HFFc6 (cell line): ENCODE results near the gene DAP. TPM values are rescaled to one million over a fixed set of nuclear protein-coding genes. Genes with fewer than 3 reads are reported as not detected.
A peak's percentile ranks its signal among the peaks of the same experiment; 100 is the strongest.

ENCODE experiments used
- DNase-seq: peaks from one replicate; pipeline ENCODE4 v3.0.0-alpha.2; 2018
- H3K27ac Mint-ChIP-seq: 2 replicates; pipeline ENCODE4 v1.8.0; 2020; ENCODE audit warnings: mild to moderate bottlenecking, mixed read lengths
- H3K27me3 Mint-ChIP-seq: 2 replicates; pipeline ENCODE4 v1.8.0; 2021; ENCODE audit warnings: mild to moderate bottlenecking, moderate library complexity, mixed read lengths; ENCODE audit not compliant: insufficient read depth
- H3K36me3 Mint-ChIP-seq: 2 replicates; pipeline ENCODE4 v1.8.0; 2021; ENCODE audit warnings: low read depth, mixed read lengths
- H3K4me1 Mint-ChIP-seq: 2 replicates; pipeline ENCODE4 v1.8.0; 2020; ENCODE audit warnings: low read depth, mixed read lengths
- H3K4me3 Mint-ChIP-seq: 2 replicates; pipeline ENCODE4 v1.8.0; 2020; ENCODE audit warnings: mild to moderate bottlenecking, moderate library complexity, mixed read lengths
- H3K9me3 Mint-ChIP-seq: 2 replicates; pipeline ENCODE4 v1.8.0; 2020; ENCODE audit warnings: mild to moderate bottlenecking, mixed read lengths
- total RNA-seq, 6 experiments: library from RNA; stranded (reverse); fragmentation: NEBNext Ultra II Directional; extraction: Animal tissue kit (Norgen Biotek cat#: 25700); gene quantifications; 2 replicates in 1 of 6; 3 replicates in 5 of 6; pipeline ENCODE4 v1.2.3, GENCODE V29; 2021
- TF ChIP-seq, protein P1 (sequence below): fragments of 200-600 bp; sonication (generic); IDR thresholded peaks from 2 replicates; pipeline ENCODE4 v1.5.0; 2021; ENCODE audit warnings: antibody characterized with exemption, mild to moderate bottlenecking

DAP gene
- total RNA-seq, 6 experiments from 2014 or later, result 255 to 357 (median 285) TPM

DNA sequence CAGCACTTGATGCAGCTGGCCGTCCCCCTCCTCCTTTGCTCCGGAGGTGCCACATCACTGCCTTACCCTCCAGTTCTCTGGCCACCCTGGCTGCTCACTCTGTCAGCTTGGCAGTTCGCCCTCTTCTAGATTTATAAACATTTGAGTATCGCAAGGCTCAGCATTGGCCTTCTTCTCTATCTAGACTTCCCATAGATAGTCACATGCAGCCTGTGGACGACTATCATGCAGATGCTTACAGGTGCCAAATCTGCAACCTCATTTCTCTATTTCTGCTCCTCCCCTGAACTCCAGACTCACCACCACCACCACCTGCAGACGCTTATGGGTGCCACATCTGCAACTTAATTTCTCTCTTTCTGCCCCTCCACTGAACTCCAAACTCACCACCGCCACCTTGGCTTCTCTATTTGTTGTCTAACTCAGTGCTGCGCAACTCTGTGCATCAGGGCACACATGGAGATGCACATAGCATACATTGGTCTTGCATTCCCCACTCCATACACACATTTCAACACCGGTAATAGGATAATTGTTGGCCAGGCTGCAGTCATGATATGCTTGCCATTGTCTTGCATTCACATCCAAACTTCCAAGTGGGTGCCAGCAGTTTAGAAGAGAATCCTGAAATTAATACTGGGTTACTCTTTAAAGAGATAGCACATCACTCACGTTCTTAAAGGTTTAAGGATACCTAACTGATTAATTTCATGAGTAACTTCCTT, 1.9 kb upstream of the DAP start:
- H3K36me3 Mint-ChIP-seq, result peaks cover 29% of the 10 kb centered on the region
- H3K27ac Mint-ChIP-seq, result peak overlapping the region; percentile 79
- no peak overlapping the region for H3K4me3 Mint-ChIP-seq
- DNase-seq, result no peak
- TF ChIP-seq, protein P1, sequence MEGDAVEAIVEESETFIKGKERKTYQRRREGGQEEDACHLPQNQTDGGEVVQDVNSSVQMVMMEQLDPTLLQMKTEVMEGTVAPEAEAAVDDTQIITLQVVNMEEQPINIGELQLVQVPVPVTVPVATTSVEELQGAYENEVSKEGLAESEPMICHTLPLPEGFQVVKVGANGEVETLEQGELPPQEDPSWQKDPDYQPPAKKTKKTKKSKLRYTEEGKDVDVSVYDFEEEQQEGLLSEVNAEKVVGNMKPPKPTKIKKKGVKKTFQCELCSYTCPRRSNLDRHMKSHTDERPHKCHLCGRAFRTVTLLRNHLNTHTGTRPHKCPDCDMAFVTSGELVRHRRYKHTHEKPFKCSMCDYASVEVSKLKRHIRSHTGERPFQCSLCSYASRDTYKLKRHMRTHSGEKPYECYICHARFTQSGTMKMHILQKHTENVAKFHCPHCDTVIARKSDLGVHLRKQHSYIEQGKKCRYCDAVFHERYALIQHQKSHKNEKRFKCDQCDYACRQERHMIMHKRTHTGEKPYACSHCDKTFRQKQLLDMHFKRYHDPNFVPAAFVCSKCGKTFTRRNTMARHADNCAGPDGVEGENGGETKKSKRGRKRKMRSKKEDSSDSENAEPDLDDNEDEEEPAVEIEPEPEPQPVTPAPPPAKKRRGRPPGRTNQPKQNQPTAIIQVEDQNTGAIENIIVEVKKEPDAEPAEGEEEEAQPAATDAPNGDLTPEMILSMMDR, result no peak
- no peaks in the 10 kb centered on the region for H3K9me3 Mint-ChIP-seq
- H3K27me3 Mint-ChIP-seq, result peaks cover 2% of the 10 kb centered on the region; the same call in 1 of the 2 replicates
- H3K4me1 Mint-ChIP-seq, result peaks cover 35% of the 10 kb centered on the region

DNA sequence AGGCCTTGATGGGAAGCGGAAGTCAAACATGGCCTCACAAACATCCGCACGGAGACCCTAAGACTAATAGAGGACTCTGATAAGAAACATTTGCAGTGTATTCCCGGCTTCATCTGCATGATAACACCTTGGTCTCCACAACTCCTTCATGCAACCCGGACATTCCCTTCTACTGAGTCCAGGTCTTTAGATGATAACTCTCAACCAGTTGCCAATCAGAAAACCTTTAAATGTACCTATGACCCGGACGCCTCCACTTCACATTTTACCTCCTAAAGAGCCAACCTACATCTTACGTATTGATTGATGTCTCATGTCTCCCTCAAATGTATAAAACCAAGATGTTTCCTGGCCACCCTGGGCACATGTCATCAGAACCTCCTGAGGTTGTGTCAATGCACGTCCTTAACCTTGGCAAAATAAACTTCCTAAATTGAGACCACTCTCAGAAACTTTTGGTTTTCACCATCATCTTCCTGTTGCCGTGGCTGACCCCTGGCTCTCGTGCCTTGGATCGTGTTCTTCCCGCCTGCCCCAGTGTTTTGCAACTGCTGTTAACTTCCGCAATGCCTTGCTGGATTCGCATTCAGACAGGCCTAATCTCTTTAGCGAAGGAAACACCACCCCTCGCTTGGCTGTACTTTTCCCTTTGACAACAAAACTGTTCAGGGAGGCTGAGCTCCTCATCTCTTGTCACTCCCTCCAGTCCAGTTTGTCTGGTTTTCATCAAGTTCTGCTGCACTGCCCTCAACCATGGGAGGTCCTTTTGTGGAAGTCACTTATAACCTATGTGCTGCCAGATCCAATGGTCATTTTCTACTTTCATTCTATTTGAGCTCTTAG, 1.1 kb upstream of the DAP start:
- Mint-ChIP-seq H3K27ac (peak overlapping the region; percentile 79), H3K4me3 (peak overlapping the region; percentile 69), H3K9me3 (no peaks in the 10 kb centered on the region), H3K36me3 (peaks cover 33% of the 10 kb centered on the region), H3K27me3 (peaks cover 2% of the 10 kb centered on the region; the same call in 1 of the 2 replicates), H3K4me1 (peaks cover 42% of the 10 kb centered on the region)
- DNase-seq, result no peak
- TF ChIP-seq, protein P1, result no peak

DNA sequence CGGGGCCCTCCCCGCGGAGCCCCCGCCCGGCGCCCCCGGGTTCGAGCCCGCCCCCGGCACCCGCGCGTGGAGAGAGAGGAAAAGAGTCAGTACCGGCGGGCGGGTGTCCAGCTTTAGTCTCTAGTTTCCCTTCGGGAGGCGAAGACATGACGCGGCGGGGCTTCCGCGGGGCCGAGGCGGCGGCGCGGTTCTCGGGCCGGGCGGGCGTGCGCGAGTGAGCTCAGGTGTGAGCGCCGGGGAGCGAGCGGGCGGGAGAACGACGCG, 181 bp downstream of the DAP start:
- Mint-ChIP-seq H3K4me3 (peak overlapping the region; percentile 96), H3K27ac (no peak overlapping the region), H3K9me3 (no peaks in the 10 kb centered on the region), H3K27me3 (peaks cover 2% of the 10 kb centered on the region; the same call in 1 of the 2 replicates), H3K4me1 (peaks cover 56% of the 10 kb centered on the region), H3K36me3 (peaks cover 34% of the 10 kb centered on the region)
- DNase-seq, result no peak
- TF ChIP-seq, protein P1, result no peak

DNA sequence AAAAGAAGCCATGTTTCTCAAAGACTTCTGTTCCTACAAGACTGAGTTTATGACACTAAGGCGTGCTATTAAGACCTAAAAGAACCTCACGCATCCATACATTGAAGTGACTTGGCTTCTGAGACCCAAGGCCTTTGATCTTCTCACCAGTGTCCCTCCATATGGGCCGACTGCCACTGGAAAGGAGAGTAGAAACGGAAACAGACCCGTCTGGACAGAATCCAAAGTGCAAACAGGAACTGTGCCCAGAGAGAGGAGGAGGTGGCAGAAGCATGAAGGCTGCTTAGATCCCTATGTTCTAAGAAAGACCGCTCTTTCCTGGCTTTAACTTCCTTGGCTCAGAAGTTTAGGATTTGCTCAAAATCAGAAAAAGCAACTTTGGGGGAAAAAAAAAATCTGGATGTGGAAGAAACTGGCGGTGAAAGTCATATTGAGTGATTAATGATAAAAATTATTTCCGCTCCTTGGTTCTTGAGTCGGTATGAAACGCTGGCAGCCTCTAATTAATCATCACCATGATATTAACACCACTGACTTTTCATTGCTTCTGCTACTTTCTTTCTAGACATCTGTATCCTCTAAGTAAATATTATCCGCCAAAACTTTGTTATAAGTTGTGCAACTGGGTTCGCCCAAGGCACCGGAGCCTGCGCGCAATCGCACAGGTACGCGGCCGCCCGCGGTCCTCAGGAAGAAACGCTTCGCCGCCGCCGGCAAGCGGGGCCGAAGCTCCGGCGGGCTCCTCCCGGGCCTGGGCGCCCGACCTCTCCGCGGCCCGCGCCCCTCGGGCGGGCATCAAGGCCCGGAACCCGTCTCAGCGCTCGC, 726 bp downstream of the DAP start:
- Mint-ChIP-seq H3K27me3 (peaks cover 2% of the 10 kb centered on the region; the same call in 1 of the 2 replicates), H3K27ac (peak overlapping the region; percentile 94), H3K36me3 (peaks cover 40% of the 10 kb centered on the region), H3K4me1 (peaks cover 61% of the 10 kb centered on the region), H3K9me3 (no peaks in the 10 kb centered on the region), H3K4me3 (peak overlapping the region; percentile 96)
- peak; percentile 41 for DNase-seq
- TF ChIP-seq, protein P1, result no peak

DNA sequence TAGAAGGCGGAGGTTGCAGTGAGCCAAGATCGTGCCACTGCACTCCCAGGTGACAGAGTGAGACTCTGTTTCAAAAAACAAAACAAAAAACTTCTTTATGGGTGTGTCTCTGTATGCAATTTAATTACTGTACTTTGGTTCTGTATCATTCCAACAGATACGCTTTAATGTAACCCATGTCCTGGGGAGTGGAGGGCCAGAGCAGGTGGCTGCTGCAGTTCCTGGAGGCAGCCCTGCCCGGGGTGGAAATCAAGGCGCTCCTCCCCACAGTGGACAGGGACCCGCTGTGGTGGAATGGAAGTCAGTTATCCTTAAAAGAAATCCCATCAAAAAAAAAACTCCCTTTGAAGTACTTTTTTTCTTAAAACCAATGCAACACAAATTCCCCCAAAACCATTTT, 1.9 kb downstream of the DAP start:
- TF ChIP-seq, protein P1, result no peak
- peak overlapping the region; percentile 33; the same call in 1 of the 2 replicates for H3K27ac Mint-ChIP-seq
- peak overlapping the region; percentile 96 for H3K4me3 Mint-ChIP-seq
- peaks cover 52% of the 10 kb centered on the region for H3K36me3 Mint-ChIP-seq
- no peaks in the 10 kb centered on the region for H3K9me3 Mint-ChIP-seq
- peaks cover 2% of the 10 kb centered on the region; the same call in 1 of the 2 replicates for H3K27me3 Mint-ChIP-seq
- H3K4me1 Mint-ChIP-seq, result peaks cover 73% of the 10 kb centered on the region
- no peak for DNase-seq
